ENCODE measurements around the gene GSG1L.
"Not testable (repeated sequence)": the region's sequence is repeated elsewhere in the genome, so short reads cannot be mapped to it uniquely, and the experiment has no call there.

Gene GSG1L

GRCh38 chr16:27945233-27945973 is 118.1 kb downstream of the GSG1L start:
- no peak for DNase-seq

GRCh38 chr16:27943766-27944165 is 119.7 kb downstream of the GSG1L start:
- no peak for DNase-seq

- not testable (repeated sequence) for DNase-seq
Observed at GRCh38 chr16:27942071-27942470, 121.4 kb downstream of the GSG1L start.

GRCh38 chr16:27935076-27935475 is 128.4 kb downstream of the GSG1L start:
- no peak for DNase-seq

GRCh38 chr16:27932542-27933135 is 130.9 kb downstream of the GSG1L start:
- DNase-seq: no peak

- DNase-seq: no peak
Observed at GRCh38 chr16:27929818-27930217, 133.7 kb downstream of the GSG1L start.

GRCh38 chr16:27928542-27928941 is 135.0 kb downstream of the GSG1L start:
- DNase-seq: no peak

- DNase-seq: no peak
Observed at GRCh38 chr16:27927266-27927901, 136.1 kb downstream of the GSG1L start.

- no peak for DNase-seq
Observed at GRCh38 chr16:27925612-27926011, 137.9 kb downstream of the GSG1L start.

GRCh38 chr16:27924411-27925118 is 138.9 kb downstream of the GSG1L start:
- DNase-seq: no peak

- DNase-seq: no peak
Observed at GRCh38 chr16:27923751-27924150, 139.8 kb downstream of the GSG1L start.

- no peak for DNase-seq
Observed at GRCh38 chr16:27922433-27922832, 141.1 kb downstream of the GSG1L start.

- DNase-seq: no peak
Observed at GRCh38 chr16:27921134-27921533, 142.4 kb downstream of the GSG1L start.

- DNase-seq: no peak
Observed at GRCh38 chr16:27920391-27920891, 143.1 kb downstream of the GSG1L start.

- DNase-seq: no peak
Observed at GRCh38 chr16:27918755-27919154, 144.8 kb downstream of the GSG1L start.

- no peak for DNase-seq
Observed at GRCh38 chr16:27917949-27918348, 145.6 kb downstream of the GSG1L start.

GRCh38 chr16:27911486-27911885 is 152.0 kb downstream of the GSG1L start:
- no peak for DNase-seq

- no peak for DNase-seq
Observed at GRCh38 chr16:27907457-27907972, 156.0 kb downstream of the GSG1L start.

- no peak for DNase-seq
Observed at GRCh38 chr16:27906883-27907282, 156.6 kb downstream of the GSG1L start.

GRCh38 chr16:27903046-27903655 is 160.4 kb downstream of the GSG1L start:
- DNase-seq: no peak

GRCh38 chr16:27902551-27902950 is 161.0 kb downstream of the GSG1L start:
- no peak for DNase-seq

- no peak for DNase-seq
Observed at GRCh38 chr16:27901956-27902355, 161.6 kb downstream of the GSG1L start.

- DNase-seq: no peak
Observed at GRCh38 chr16:27899736-27900135, 163.8 kb downstream of the GSG1L start.

All from T-helper 2 cell (primary cell).